ENCODE results near the gene MYO5B. TPM values are rescaled to one million over a fixed set of nuclear protein-coding genes. Genes with fewer than 3 reads are reported as not detected.

Gene MYO5B
- total and polyA plus RNA-seq, 2 of the 4 experiments (the other 2 are of a cell fraction) = 0.24 to 0.54 TPM

DNA sequence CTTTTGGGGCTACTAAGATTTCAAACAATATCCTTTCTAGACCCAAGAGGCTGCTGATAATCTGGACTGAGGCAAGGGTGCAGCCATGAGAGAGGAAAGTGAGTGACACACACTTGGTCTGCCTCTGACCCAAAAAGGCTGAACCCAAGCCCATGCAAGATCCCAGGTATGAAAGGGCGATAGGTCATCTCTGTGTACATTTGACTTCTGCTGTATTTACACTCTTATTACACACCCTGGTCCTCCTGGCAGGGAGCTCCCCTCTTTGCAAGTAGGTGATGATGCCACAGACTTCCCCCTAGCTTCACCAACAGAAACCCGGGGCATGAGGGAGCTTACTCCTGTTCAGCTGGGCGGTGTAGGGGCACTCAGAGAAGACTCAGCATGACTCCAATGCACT is 319.8 kb downstream of the MYO5B start:
- no peak overlapping the region for H3K27ac ChIP-seq (ENCODE audit: insufficient read depth, low read length)

More for the DNA sequence above, 319.8 kb downstream of the MYO5B start:
- Histone ChIP-seq H3K18ac (ENCODE audit: low read depth, low read length) (no peak overlapping the region), H2AK5ac (ENCODE audit: low read depth, low read length) (no peak overlapping the region), H3K14ac (replicated peaks; ENCODE audit: low read depth, low read length) (no peak overlapping the region), H2BK20ac (ENCODE audit: low read depth, low read length) (no peak overlapping the region), H3K23ac (ENCODE audit: low read depth, low read length) (no peak overlapping the region), H2BK15ac (ENCODE audit: low read depth, low read length) (no peak overlapping the region), H3K56ac (ENCODE audit: extremely low read depth, insufficient read depth, low read length) (no peak overlapping the region), H3K4me3 (ENCODE audit: insufficient read depth, low read depth, low read length) (no peak overlapping the region), H4K91ac (ENCODE audit: insufficient read depth, low read depth, low read length) (no peak overlapping the region), H2BK120ac (ENCODE audit: low read depth, low read length) (no peak overlapping the region), H3K36me3 (ENCODE audit: control insufficient read depth, insufficient read depth, low read length) (no peaks in the 10 kb centered on the region), H3K4me2 (ENCODE audit: low read depth, low read length) (no peak overlapping the region), H4K20me1 (ENCODE audit: insufficient read depth, low read length) (no peaks in the 10 kb centered on the region), H3K9me1 (ENCODE audit: insufficient read depth, low read length) (no peaks in the 10 kb centered on the region), H3K9me3 (ENCODE audit: control insufficient read depth, insufficient read depth, low read length) (no peaks in the 10 kb centered on the region), H3K9ac (ENCODE audit: low read depth, low read length) (no peak overlapping the region), H4K5ac (ENCODE audit: low read depth, low read length) (no peak overlapping the region), H2AK9ac (replicated peaks; ENCODE audit: low read depth, low read length, poor library complexity) (no peak overlapping the region), H3K4ac (ENCODE audit: low read depth, low read length) (no peak overlapping the region), H3K79me1 (ENCODE audit: low read depth in 1 of 2, low read length in 2 of 2) (no peaks in the 10 kb centered on the region), H3K27me3 (ENCODE audit: control insufficient read depth, insufficient read depth, low read length) (peaks cover 15% of the 10 kb centered on the region), H2BK5ac (ENCODE audit: low read depth, low read length, poor library complexity, severe bottlenecking) (no peak overlapping the region), H4K8ac (ENCODE audit: low read depth in 2 of 2, low read length in 2 of 2) (no peak overlapping the region), H2AFZ (replicated peaks; ENCODE audit: low read length, poor library complexity) (no peak overlapping the region), H3K4me1 (ENCODE audit: control insufficient read depth, insufficient read depth, low read length) (no peaks in the 10 kb centered on the region)
- DNase-seq (no peak), ATAC-seq (ENCODE audit: low read depth) (no peak)
- intact Hi-C loops (cut with micrococcal nuclease) (no loop called here), in situ Hi-C loops (cut with MboI; ENCODE audit: low sequenced_read_pairs) (no loop called here), dilution Hi-C loops (cut with HindIII; ENCODE audit: low sequenced_read_pairs, unreplicated experiment) (no loop called here)
- no TSS peak for BruUV-seq (replicated peaks)
- WGBS, 2 experiments (ENCODE audit: extremely low coverage in 2 of 2, insufficient read length in 1 of 2) = no CpG with 5 or more reads among the region's 3 CpGs
- POLR2A ChIA-PET (ENCODE audit: unreplicated experiment) = no interaction called here
- no peak for TF ChIP-seq ELK1 (IDR thresholded peaks at IDR 0.05; ENCODE audit: borderline replicate concordance, low read depth, low read length)
- TF ChIP-seq USF2 (IDR thresholded peaks at IDR 0.05; ENCODE audit: low read depth, low read length) = no peak
- TF ChIP-seq CHD1 (IDR thresholded peaks at IDR 0.05; ENCODE audit: low read depth, low read length) = no peak
- no peak for TF ChIP-seq RCOR1 (IDR thresholded peaks at IDR 0.05; ENCODE audit: insufficient replicate concordance, low read length)
- no peak for TF ChIP-seq MAZ (IDR thresholded peaks at IDR 0.05; ENCODE audit: borderline replicate concordance, low read depth, low read length)
- no peak for TF ChIP-seq CEBPB (IDR thresholded peaks at IDR 0.05; ENCODE audit: low read depth, low read length)
- no peak for TF ChIP-seq RAD21 (IDR thresholded peaks at IDR 0.05; ENCODE audit: low read length)
- CTCF ChIA-PET = interaction anchor here (1.5 kb wide), 1 partner anchor 17 kb away, joined by 4 read pairs; no protein-coding TSS in a partner anchor

All from IMR-90 (cell line).